ENCODE results near the gene CHDH.

- TF ChIP-seq, protein P1, sequence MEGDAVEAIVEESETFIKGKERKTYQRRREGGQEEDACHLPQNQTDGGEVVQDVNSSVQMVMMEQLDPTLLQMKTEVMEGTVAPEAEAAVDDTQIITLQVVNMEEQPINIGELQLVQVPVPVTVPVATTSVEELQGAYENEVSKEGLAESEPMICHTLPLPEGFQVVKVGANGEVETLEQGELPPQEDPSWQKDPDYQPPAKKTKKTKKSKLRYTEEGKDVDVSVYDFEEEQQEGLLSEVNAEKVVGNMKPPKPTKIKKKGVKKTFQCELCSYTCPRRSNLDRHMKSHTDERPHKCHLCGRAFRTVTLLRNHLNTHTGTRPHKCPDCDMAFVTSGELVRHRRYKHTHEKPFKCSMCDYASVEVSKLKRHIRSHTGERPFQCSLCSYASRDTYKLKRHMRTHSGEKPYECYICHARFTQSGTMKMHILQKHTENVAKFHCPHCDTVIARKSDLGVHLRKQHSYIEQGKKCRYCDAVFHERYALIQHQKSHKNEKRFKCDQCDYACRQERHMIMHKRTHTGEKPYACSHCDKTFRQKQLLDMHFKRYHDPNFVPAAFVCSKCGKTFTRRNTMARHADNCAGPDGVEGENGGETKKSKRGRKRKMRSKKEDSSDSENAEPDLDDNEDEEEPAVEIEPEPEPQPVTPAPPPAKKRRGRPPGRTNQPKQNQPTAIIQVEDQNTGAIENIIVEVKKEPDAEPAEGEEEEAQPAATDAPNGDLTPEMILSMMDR (IDR thresholded peaks at IDR 0.05) = no peak
- no peak for TF ChIP-seq EZH2 (IDR thresholded peaks at IDR 0.05; ENCODE audit: borderline replicate concordance, insufficient read depth, low read depth, low read length, poor library complexity, severe bottlenecking)
These were observed 44.9 kb downstream of the CHDH start for GRCh38 chr3:53801319-53801718.

Measured in B cell (primary cell).